Fibroblast of lung (primary cell): ENCODE results near the gene IL17C. TPM values are rescaled to one million over a fixed set of nuclear protein-coding genes. Genes with fewer than 3 reads are reported as not detected.

Source experiments
- DNase-seq, 2 donors: peaks; one replicate each; pipeline versions ENCODE4 v3.0.0 to v3.0.0-alpha.2; 2010; ENCODE audit warnings: low read depth in 2 of 2
- H2AFZ ChIP-seq: 2 replicates; pipeline ENCODE4 v1.5.1; 2012; ENCODE audit warnings: low read length, control low read depth, inconsistent platforms
- H3K27ac ChIP-seq: 2 replicates; pipeline ENCODE4 v1.5.1; 2011; ENCODE audit warnings: low read length, control low read depth; ENCODE audit not compliant: insufficient read depth
- H3K27me3 ChIP-seq: 2 replicates; pipeline ENCODE4 v1.5.1; 2011; ENCODE audit warnings: mild to moderate bottlenecking, low read length; ENCODE audit not compliant: control insufficient read depth, insufficient read depth
- H3K36me3 ChIP-seq: 2 replicates; pipeline ENCODE4 v1.5.1; 2011; ENCODE audit warnings: low read length; ENCODE audit not compliant: control insufficient read depth, insufficient read depth
- H3K4me1 ChIP-seq: 2 replicates; pipeline ENCODE4 v1.5.1; 2011; ENCODE audit warnings: low read length; ENCODE audit not compliant: control insufficient read depth, insufficient read depth; ENCODE audit errors: extremely low read depth
- H3K4me2 ChIP-seq: 2 replicates; pipeline ENCODE4 v1.5.1; 2011; ENCODE audit warnings: low read length, control low read depth; ENCODE audit not compliant: insufficient read depth; ENCODE audit errors: extremely low read depth
- H3K4me3 ChIP-seq, 4 experiments: fragments of 200-600 bp in 1 of 4; sonication (generic) in 1 of 4; replicated peaks in 1 of 4; 2 replicates each; pipeline ENCODE4 v1.5.1; 2011 to 2016; ENCODE audit warnings: low read length in 4 of 4, low read depth in 3 of 4, mild to moderate bottlenecking in 3 of 4, control low read depth in 2 of 4, inconsistent platforms in 1 of 4, mixed read lengths in 1 of 4; ENCODE audit not compliant: insufficient read depth in 1 of 4; ENCODE audit errors: control extremely low read depth in 1 of 4
- H3K79me2 ChIP-seq: 2 replicates; pipeline ENCODE4 v1.5.1; 2012; ENCODE audit warnings: mild to moderate bottlenecking, low read length, inconsistent platforms; ENCODE audit not compliant: control insufficient read depth, insufficient read depth
- H3K9ac ChIP-seq: 2 replicates; pipeline ENCODE4 v1.5.1; 2011; ENCODE audit warnings: mild to moderate bottlenecking, low read length, control low read depth; ENCODE audit not compliant: insufficient read depth
- H3K9me3 ChIP-seq: 2 replicates; pipeline ENCODE4 v1.5.1; 2012; ENCODE audit warnings: low read depth, low read length; ENCODE audit not compliant: control insufficient read depth, insufficient read depth
- H4K20me1 ChIP-seq: 2 replicates; pipeline ENCODE4 v1.5.1; 2011; ENCODE audit warnings: low read length; ENCODE audit not compliant: control insufficient read depth, insufficient read depth; ENCODE audit errors: extremely low read depth
- EZH2 ChIP-seq: IDR thresholded peaks from 2 replicates; pipeline ENCODE4 v1.5.1; 2012; ENCODE audit warnings: low read length, control low read depth, mild to moderate bottlenecking; ENCODE audit errors: missing control alignments
- polyA plus RNA-seq, 2 donors: library from polyadenylated mRNA; depleted of rRNA in 1 of 2; stranded (reverse) in 1 of 2; unstranded in 1 of 2; fragments of >200 nt; gene quantifications; 2 replicates each; pipeline ENCODE4 v1.2.1, GENCODE V29; 2011 to 2012; ENCODE audit warnings: missing spikeins in 1 of 2
- total RNA-seq: library from RNA; depleted of rRNA; stranded (reverse); fragments of >200 nt; gene quantifications from 2 replicates; pipeline ENCODE4 v1.2.1, GENCODE V29; 2014
- TF ChIP-seq, protein P1 (sequence below), 2 donors: IDR thresholded peaks in 1 of 2; conservative IDR thresholded peaks in 1 of 2; 1 replicate in 1 of 2; 2 replicates in 1 of 2; pipeline ENCODE4 v1.5.1; 2011 to 2012; ENCODE audit warnings: low read length in 2 of 2, control low read depth in 1 of 2, inconsistent platforms in 1 of 2, low read depth in 1 of 2, mild to moderate bottlenecking in 1 of 2

Gene IL17C
- total and polyA plus RNA-seq, 2 donors (not counting 1 experiment from before 2014, with no cell fraction given) = not detected

DNA sequence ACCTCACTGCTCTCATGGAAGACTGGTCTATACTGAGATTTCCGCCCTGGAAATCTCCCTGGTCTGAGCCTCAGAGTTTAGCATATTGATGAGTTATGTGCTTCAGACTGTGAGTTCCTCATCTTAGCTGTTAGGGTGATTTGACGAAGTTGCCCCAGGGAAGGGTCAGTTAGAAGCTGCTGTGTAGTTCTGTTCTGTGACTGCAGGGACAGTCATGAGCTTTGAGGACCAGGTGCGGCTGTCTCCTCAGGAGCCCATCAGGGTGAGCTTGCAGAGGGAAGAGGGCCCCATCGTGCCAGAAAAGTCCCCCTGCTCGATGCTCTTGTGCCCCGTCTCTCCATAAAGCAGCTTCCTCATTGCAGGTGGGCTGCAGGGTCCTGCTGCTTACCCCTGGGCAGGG is 28.3 kb upstream of the IL17C start:
- no peaks in the 10 kb centered on the region for H3K27me3 ChIP-seq
- no peaks in the 10 kb centered on the region for H3K79me2 ChIP-seq
- no peak for DNase-seq
- no peaks in the 10 kb centered on the region for H3K9me3 ChIP-seq
- H3K4me1 ChIP-seq = peaks cover 3% of the 10 kb centered on the region
- no peak overlapping the region for H2AFZ ChIP-seq
- H3K9ac ChIP-seq = no peak overlapping the region
- peaks cover 14% of the 10 kb centered on the region for H3K36me3 ChIP-seq
- H3K27ac ChIP-seq = no peak overlapping the region
- no peak overlapping the region for H3K4me2 ChIP-seq
- H4K20me1 ChIP-seq = no peaks in the 10 kb centered on the region
- H3K4me3 ChIP-seq = no peak overlapping the region
- no peak for TF ChIP-seq EZH2
- TF ChIP-seq, protein P1, sequence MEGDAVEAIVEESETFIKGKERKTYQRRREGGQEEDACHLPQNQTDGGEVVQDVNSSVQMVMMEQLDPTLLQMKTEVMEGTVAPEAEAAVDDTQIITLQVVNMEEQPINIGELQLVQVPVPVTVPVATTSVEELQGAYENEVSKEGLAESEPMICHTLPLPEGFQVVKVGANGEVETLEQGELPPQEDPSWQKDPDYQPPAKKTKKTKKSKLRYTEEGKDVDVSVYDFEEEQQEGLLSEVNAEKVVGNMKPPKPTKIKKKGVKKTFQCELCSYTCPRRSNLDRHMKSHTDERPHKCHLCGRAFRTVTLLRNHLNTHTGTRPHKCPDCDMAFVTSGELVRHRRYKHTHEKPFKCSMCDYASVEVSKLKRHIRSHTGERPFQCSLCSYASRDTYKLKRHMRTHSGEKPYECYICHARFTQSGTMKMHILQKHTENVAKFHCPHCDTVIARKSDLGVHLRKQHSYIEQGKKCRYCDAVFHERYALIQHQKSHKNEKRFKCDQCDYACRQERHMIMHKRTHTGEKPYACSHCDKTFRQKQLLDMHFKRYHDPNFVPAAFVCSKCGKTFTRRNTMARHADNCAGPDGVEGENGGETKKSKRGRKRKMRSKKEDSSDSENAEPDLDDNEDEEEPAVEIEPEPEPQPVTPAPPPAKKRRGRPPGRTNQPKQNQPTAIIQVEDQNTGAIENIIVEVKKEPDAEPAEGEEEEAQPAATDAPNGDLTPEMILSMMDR (conservative IDR thresholded peaks at IDR 0.05 in 1 of 2, IDR thresholded peaks at IDR 0.05 in 1 of 2; ENCODE audit: low read depth in 1 of 2, low read length in 2 of 2) = no peak

DNA sequence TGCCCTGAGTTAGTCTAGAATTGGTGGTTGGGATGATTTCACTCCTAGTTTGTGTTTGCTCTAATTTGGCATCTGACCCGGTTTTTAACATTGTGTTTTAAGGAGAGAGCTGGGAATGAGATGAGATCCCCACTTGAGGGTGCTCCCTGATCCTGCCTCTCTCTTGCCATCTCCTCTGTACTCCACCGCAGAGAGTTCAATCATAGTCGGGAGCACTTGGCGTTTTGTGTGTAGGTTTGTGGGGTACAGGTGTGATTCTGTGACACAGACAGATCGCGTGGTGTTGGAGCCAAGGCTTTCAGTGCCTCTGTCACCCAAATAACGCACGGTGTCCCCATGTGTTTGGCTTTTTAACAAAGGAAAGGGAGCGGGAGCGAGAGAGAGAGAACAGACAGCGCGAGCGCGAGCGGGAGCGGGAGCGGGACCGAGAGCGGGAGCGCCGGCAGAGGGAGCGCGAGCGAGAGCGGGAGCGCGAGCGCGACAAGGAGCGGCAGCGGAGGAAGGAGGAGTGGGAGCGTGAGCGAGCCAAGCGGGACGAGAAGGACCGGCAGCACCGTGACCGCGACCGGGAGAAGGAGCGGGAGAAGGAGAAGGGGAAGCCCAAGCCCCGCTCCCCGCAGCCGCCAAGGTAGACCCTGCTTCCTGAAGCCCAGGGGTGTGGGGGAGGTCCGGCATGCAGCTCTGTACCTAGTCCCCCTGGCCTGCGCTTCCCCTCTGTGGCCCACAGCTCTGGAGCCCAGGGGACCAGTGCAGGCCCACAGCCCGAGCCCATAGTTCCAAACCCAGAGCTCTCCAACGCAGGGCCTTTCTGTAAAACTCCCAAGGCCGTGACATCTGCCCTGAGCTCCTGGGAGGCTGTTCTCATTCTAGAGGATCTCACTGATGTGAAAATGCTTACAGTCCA is 27.2 kb upstream of the IL17C start:
- TF ChIP-seq, protein P1 (conservative IDR thresholded peaks at IDR 0.05 in 1 of 2, IDR thresholded peaks at IDR 0.05 in 1 of 2; ENCODE audit: low read depth in 1 of 2, low read length in 2 of 2) = no peak
- TF ChIP-seq EZH2 = no peak
- no peak overlapping the region for H3K9ac ChIP-seq
- no peak overlapping the region for H3K4me3 ChIP-seq
- H2AFZ ChIP-seq = no peak overlapping the region
- H4K20me1 ChIP-seq = no peaks in the 10 kb centered on the region
- H3K36me3 ChIP-seq = peaks cover 12% of the 10 kb centered on the region
- H3K27me3 ChIP-seq = no peaks in the 10 kb centered on the region
- H3K9me3 ChIP-seq = no peaks in the 10 kb centered on the region
- DNase-seq = no peak
- no peak overlapping the region for H3K4me2 ChIP-seq
- H3K79me2 ChIP-seq = peaks cover 2% of the 10 kb centered on the region
- H3K27ac ChIP-seq = no peak overlapping the region
- peaks cover 3% of the 10 kb centered on the region for H3K4me1 ChIP-seq

DNA sequence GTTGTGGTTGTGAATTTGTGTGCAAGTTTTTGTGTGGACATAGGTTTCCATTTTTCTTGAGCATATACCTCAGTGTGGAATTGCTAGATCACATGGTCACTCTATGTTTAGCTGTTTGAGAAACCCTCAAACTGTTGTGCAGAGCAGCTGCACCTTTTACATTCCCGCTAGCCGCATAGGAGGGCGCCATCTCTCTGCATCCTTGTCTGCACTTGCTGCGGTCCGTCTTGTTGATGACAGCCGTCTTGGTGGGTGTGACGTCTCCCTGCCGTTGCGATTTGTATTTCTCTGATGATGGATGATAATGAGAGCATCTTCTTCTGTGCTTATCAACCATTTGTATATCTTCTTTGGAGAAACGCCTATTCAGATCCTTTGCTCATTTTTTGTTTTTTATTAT is 25.1 kb upstream of the IL17C start:
- H3K4me1 ChIP-seq = peaks cover 3% of the 10 kb centered on the region
- no peaks in the 10 kb centered on the region for H4K20me1 ChIP-seq
- TF ChIP-seq EZH2 = no peak
- TF ChIP-seq, protein P1 (conservative IDR thresholded peaks at IDR 0.05 in 1 of 2, IDR thresholded peaks at IDR 0.05 in 1 of 2; ENCODE audit: low read depth in 1 of 2, low read length in 2 of 2) = no peak
- H2AFZ ChIP-seq = no peak overlapping the region
- H3K79me2 ChIP-seq = peaks cover 2% of the 10 kb centered on the region
- no peak for DNase-seq
- H3K4me2 ChIP-seq = no peak overlapping the region
- H3K36me3 ChIP-seq = peaks cover 8% of the 10 kb centered on the region
- no peak overlapping the region for H3K27ac ChIP-seq
- no peaks in the 10 kb centered on the region for H3K9me3 ChIP-seq
- H3K9ac ChIP-seq = no peak overlapping the region
- no peak overlapping the region for H3K4me3 ChIP-seq
- no peaks in the 10 kb centered on the region for H3K27me3 ChIP-seq
